NCI-H82 treated with DMSO at 0.1 percent for 48 hours (cell line): Measurements from ENCODE around the gene ANAPC2.
A peak's percentile ranks its signal among the peaks of the same experiment; 100 is the strongest.

Experiments used
- DNase-seq: peaks from one replicate; lab custom pipeline; 2025; ENCODE audit not compliant: unreplicated experiment; lab: John Stamatoyannopoulos, UW

The ANAPC2 gene

GRCh38 chr9:137216188-137216965, 28.0 kb upstream of the ANAPC2 start:
- no peak for DNase-seq

DNA sequence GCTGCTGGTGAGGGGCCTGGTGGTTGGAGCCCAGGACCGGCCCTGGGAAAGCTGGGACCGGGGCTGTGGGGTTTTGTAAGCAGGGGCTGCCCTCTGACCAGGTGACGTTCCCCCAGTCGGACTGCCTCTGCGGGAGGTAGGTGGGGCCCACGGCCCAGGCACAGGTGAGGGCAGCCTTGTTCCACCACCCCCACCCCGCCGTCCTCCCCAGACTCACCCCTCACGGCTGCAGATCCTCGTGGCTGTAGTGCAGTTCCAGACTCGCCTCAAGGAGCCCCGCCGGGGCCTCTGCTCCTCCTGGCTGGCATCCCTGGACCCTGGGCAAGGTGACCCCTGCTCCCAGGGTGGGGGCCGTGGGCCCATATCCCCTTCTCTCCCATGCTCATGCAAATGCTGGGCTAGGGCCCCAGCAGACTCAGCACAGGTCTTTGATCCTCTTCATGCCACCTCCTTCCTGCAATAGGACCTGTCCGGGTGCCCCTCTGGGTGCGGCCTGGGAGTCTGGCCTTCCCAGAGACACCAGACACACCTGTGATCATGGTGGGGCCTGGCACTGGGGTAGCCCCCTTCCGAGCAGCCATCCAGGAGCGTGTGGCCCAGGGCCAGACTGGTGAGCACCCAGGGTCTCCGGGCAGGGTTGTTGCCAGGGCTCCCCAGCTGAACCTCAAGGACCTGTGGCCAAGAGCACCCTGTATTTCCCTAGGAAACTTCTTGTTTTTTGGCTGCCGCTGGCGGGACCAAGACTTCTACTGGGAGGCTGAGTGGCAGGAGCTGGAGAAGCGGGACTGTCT, 27.0 kb upstream of the ANAPC2 start:
- no peak for DNase-seq

DNA sequence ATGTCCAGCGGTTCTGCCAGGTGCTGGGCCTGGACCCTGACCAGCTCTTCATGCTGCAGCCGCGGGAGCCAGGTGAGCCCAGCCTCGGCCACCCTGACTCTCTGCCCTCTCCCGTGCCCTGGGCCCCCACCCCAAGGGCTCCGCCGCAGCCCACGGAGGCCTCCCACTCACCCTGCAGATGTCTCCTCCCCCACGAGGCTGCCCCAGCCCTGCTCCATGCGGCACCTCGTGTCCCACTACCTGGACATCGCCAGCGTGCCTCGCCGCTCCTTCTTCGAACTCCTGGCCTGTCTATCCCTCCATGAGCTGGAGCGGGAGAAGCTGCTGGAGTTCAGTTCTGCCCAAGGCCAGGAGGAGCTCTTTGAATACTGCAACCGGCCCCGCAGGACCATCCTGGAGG, 26.3 kb upstream of the ANAPC2 start:
- no peak for DNase-seq

DNA sequence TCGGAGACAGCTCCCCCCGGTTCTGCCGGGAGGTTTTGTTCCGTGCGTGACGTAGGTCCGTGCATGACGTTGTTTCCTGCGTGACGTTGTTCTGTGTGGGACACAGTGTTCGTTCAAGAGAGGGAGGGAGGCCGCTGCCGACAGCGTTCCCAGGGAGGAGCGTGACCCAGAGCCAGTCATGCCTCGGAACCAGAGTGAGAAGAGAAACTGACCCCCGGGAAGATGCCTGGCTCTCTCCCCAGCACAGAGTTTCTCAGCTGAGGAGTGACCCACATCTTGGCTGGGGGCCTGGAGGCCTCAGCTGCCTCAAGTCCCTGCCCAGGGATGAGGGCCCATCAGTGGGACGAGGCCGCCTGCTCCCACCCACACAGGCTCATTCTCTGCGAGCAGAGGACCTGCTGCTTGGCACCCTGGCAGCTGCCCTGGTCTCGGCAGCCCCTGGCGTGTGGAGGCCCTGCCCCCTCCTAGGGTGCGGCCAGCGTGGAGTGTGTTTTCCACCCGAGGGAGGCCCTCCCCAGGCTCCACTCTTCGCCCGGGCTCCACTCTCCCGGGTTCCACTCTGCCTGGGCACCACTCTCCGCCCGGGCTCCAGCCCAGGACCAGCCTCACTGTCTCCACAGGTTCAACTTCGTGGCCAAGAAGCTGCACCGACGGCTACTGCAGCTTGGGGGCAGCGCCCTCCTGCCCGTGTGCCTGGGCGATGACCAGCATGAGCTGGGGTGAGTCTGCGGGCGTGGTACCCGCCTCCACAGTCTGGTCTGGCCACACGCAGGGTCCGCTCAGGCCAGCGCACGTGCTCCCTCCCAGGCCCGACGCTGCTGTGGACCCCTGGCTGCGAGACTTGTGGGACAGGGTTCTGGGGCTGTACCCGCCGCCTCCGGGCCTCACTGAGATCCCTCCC, 25.1 kb upstream of the ANAPC2 start:
- DNase-seq: no peak

DNA sequence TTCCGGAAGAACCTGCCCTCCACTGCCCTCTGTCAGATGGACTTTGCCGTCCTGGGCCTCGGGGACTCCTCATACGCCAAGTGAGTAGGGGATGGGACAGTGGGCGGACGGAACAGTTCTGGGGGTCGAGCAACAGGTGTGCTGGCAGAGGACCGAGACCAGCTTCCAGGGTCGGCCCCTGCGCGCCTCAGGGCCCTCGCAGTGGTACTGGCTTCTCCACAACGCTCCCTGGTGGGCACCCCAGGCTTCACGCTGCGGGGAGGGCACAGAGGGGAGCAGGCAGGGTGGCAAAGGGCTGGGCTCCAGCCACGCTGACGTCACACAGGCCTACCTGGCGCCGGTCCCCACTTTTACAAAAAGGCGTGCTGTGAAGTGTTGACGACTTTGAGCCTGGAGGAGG, 24.2 kb upstream of the ANAPC2 start:
- DNase-seq: no peak

GRCh38 chr9:137211532-137211931, 23.2 kb upstream of the ANAPC2 start:
- no peak for DNase-seq

DNA sequence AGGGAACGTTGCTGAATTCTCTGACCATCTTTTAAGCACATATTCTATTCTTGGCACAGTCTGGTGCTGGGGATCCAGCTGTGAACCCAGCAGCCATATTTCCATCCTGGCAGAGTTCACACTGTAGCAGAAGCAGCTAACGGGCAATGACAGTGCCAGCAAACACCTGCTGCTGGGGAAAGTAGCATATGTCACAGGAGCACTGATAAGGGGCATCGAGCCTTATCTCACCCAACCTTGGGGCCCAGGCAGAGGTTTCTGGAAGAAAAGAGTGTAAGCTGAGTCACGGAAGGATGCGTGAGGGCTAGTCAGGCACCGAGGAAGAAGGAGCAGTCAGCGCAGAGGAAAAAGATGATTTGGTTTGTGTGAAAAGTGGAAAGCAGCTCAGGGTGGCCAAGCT, 18.2 kb upstream of the ANAPC2 start:
- DNase-seq: no peak

GRCh38 chr9:137205126-137206069, 17.0 kb upstream of the ANAPC2 start, which contains the start of the genes NDOR1 and TMEM203:
Gene NDOR1 (plus strand): TSS chr9:137205700. CDS start chr9:137205778, 78 bp downstream.
Gene TMEM203 (minus strand): TSS chr9:137205648. CDS start chr9:137205414, 234 bp downstream.
- DNase-seq: peak; percentile 25

- no peak for DNase-seq
These were observed 16.4 kb upstream of the ANAPC2 start for GRCh38 chr9:137204731-137205125.

- no peak for DNase-seq
These were observed 14.6 kb upstream of the ANAPC2 start for GRCh38 chr9:137202966-137203365.

DNA sequence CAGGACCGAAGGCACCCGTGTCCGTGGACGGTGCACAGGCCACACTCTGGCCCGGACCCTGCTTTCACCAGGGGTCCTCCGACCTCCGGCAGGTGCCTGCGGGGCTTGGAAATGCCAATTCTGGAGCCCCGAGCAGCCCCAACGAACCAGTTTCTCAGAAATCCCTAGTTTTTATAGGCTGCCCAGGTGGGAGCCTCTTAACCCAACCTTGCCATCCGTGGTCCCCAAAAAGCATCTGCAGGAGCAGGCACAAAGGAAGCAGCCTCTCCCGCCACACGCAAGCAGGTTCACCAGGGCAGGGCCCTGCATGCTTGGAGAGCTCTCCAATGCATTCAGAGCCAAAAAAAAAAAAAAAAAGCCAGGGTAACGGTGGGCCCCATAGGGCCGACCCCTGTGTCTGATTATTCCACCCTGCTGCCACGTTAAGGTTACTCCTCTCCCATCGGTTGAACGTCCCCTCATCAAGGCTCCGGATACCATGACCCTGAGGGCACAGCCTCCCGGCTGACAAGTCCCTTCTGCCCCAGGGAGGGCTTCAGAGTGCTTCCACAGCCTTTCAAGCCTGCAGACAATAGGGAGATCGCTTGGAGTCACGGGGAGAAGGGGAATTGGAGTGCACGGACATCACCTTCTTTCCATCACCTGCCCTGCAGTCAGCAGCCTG, 13.0 kb upstream of the ANAPC2 start:
- DNase-seq: no peak

DNA sequence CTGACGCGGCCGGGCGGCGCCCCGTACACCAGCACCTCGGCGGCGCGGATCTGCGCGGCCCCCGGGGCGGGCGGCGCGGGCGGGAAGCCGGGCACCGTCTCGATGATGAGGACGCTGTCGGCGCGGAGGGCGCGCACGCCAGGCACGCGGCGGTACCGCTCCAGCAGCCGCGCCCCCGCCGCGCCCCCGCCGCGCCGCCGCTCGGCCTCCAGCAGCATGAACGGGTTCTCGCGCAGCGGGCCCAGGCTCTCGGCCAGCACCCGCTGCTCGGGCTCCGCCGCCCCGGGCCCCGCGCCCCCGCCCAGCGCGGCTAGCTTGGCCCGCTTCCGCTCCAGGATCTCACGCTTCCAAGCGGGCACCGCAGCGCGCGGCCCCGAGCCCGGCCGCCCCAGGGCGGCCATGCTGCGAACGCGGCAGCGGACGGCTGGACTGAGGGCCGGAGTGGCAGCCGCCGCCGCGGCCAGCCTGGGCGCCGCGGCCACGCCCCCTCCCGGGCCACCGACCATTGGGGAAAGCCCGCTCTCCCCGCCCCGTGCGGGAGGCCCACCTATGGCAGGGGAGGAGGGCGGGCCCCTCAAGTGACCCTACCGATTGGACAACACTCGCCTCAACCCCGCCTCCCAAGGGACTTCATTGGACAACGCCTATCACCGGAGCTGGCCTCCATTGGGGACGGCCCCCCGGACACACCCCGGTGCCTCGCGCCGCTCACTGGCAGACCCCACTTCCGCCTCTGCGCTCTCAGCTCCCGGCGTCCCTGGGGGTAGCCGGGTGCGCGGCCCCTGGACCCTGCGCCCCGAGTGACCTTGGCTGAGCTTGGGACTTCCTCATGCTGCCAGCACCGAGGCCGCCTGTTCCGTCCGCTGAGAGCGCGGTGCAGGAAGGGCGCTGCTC, 12.2 kb upstream of the ANAPC2 start, which contains the start of gene TPRN:
Gene TPRN, minus strand, starts transcription at position 431 of the 894 bp plus-strand sequence. Its CDS starts 30 bp downstream, at position 401.
- DNase-seq: peak; percentile 96

GRCh38 chr9:137199411-137200121, 11.2 kb upstream of the ANAPC2 start:
- no peak for DNase-seq

- DNase-seq: no peak
These were observed 10.5 kb upstream of the ANAPC2 start for GRCh38 chr9:137198902-137199283.

DNA sequence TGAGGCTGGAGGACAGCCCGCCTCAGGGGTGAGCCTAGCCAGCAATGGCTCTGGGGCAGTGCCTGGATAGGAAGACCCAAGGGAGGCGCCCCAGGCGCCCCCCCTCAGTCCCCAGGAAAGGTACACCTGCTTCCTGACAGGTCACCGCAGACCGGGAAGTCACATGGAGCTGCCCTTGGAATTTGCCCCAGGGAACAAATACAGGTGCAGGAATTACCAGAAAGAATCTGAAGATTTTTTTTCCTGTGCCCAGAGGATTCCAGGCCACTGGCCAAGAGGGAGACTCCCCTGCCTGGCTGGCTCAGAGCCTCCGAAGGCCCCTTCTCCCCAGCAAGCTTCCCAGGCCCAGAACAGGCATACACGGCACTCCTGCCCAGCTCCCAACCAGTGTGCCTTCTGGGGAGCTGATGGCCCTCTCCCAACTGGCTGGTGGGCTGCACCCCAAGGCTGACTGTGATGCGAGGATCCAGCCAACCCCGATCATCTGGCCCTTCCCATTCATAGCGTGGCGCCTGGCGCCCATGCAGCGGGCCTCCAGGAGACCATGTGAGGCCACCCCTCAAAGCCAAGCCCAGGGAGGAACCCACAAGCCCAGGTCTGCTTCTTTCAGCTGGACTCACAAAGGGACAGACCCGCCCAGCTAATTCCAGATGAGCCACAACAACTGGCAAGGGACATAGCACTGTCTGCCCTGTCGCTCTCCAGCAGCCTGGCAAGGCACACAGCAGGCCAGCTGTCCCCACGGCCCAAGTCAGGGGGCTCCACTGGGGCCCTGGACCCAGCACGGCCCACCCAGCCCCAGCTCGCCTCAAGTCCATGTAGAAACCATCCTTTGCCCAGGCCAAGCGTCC, 9.9 kb upstream of the ANAPC2 start:
- no peak for DNase-seq

DNA sequence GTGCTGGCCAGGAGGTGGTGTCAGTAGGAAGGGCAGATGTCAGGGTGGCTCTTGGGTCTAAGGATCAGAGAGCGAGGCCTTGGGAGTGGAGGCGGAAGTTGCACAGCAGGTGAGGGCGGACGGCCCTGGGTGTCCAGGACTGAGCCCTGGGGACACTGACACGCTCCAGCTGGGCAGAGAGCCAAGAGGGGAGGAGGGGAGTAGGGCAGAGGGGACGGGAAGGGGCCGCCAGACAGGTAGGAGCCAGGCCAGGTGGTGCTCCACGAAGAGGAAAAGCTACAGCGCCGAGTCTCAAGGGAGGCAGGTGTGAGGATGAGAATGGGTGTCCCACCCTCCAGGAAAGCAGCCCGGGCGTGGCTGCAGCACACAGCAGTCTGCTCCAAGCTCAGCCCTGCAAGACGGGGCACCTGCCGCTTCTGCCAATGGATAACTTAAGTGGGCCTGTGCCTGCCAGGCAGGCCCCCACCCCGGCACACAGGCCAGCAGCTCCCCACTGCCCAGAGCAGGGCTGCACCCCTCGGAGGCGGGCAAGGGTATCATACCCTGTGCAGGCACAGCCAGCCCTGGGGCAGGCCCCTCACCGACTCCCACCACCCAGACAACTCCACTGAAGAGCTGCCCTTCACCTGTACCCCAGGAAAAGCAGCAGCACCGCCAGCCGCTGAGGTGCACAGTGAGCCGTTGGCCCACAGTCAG, 7.3 kb upstream of the ANAPC2 start:
- DNase-seq: no peak
